ENCODE results near the gene PRSS22. TPM values are rescaled to one million over a fixed set of nuclear protein-coding genes. Genes with fewer than 3 reads are reported as not detected.
A peak's percentile ranks its signal among the peaks of the same experiment; 100 is the strongest.

The PRSS22 gene
- total RNA-seq, 1 donor: not detected

GRCh38 chr16:2835638-2836493, 22.1 kb downstream of the PRSS22 start:
- no peaks in the 10 kb centered on the region for H3K79me2 ChIP-seq (ENCODE audit: insufficient read depth, low read length)
- peak overlapping the region; percentile 75 for H3K4me2 ChIP-seq (ENCODE audit: insufficient read depth, low read length)
- H4K20me1 ChIP-seq (ENCODE audit: insufficient read depth, low read length): no peaks in the 10 kb centered on the region
- H3K4me3 ChIP-seq (ENCODE audit: insufficient read depth, low read length): peak overlapping the region; percentile 42
- H3K4me1 ChIP-seq (ENCODE audit: insufficient read depth, low read length): peaks cover 18% of the 10 kb centered on the region
- H3K27ac ChIP-seq (ENCODE audit: low read depth, low read length): peak overlapping the region; percentile 53
- no peaks in the 10 kb centered on the region for H3K36me3 ChIP-seq (ENCODE audit: insufficient read depth, low read length)
- H2AFZ ChIP-seq (ENCODE audit: low read length): no peak overlapping the region
- TF ChIP-seq, protein P1, sequence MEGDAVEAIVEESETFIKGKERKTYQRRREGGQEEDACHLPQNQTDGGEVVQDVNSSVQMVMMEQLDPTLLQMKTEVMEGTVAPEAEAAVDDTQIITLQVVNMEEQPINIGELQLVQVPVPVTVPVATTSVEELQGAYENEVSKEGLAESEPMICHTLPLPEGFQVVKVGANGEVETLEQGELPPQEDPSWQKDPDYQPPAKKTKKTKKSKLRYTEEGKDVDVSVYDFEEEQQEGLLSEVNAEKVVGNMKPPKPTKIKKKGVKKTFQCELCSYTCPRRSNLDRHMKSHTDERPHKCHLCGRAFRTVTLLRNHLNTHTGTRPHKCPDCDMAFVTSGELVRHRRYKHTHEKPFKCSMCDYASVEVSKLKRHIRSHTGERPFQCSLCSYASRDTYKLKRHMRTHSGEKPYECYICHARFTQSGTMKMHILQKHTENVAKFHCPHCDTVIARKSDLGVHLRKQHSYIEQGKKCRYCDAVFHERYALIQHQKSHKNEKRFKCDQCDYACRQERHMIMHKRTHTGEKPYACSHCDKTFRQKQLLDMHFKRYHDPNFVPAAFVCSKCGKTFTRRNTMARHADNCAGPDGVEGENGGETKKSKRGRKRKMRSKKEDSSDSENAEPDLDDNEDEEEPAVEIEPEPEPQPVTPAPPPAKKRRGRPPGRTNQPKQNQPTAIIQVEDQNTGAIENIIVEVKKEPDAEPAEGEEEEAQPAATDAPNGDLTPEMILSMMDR (IDR thresholded peaks at IDR 0.05; ENCODE audit: extremely low read depth, low read depth, low read length): no peak
- peak; percentile 96 for DNase-seq (ENCODE audit: insufficient read length, low spot score, missing footprints)
- H3K27me3 ChIP-seq (ENCODE audit: insufficient read depth, low read length): peaks cover 14% of the 10 kb centered on the region
- H3K9me3 ChIP-seq (ENCODE audit: low read depth, low read length): no peaks in the 10 kb centered on the region

GRCh38 chr16:2834968-2835367, 23.0 kb downstream of the PRSS22 start:
- Histone ChIP-seq H3K79me2 (ENCODE audit: insufficient read depth, low read length) (no peaks in the 10 kb centered on the region), H4K20me1 (ENCODE audit: insufficient read depth, low read length) (no peaks in the 10 kb centered on the region), H3K27me3 (ENCODE audit: insufficient read depth, low read length) (peaks cover 18% of the 10 kb centered on the region), H3K4me2 (ENCODE audit: insufficient read depth, low read length) (peak overlapping the region; percentile 75), H2AFZ (ENCODE audit: low read length) (no peak overlapping the region), H3K36me3 (ENCODE audit: insufficient read depth, low read length) (no peaks in the 10 kb centered on the region), H3K9me3 (ENCODE audit: low read depth, low read length) (no peaks in the 10 kb centered on the region), H3K4me3 (ENCODE audit: insufficient read depth, low read length) (no peak overlapping the region), H3K27ac (ENCODE audit: low read depth, low read length) (no peak overlapping the region), H3K4me1 (ENCODE audit: insufficient read depth, low read length) (peaks cover 24% of the 10 kb centered on the region)
- TF ChIP-seq, protein P1 (IDR thresholded peaks at IDR 0.05; ENCODE audit: extremely low read depth, low read depth, low read length): no peak
- no peak for DNase-seq (ENCODE audit: insufficient read length, low spot score, missing footprints)

DNA sequence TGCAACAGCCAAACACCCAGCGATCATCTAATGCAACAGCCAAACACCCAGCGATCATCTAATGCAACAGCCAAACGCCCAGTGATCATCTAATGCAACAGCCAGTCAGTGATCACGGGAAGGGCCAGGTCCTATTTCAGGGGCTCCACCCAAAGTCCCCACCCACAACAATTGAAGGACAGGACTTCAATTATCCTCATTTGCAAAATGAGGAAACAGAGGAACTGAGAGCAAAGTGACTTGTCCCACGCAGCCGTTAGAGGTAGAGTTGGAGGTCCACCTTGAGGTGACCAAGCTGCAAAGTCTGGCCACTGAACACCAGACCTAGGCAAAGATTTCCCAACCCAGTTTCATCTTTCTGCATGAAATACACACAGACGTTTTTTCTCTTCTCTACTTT, 24.2 kb downstream of the PRSS22 start:
- Histone ChIP-seq H2AFZ (ENCODE audit: low read length) (no peak overlapping the region), H3K4me1 (ENCODE audit: insufficient read depth, low read length) (peaks cover 23% of the 10 kb centered on the region), H3K79me2 (ENCODE audit: insufficient read depth, low read length) (no peaks in the 10 kb centered on the region), H3K4me2 (ENCODE audit: insufficient read depth, low read length) (no peak overlapping the region), H3K27ac (ENCODE audit: low read depth, low read length) (no peak overlapping the region), H3K4me3 (ENCODE audit: insufficient read depth, low read length) (no peak overlapping the region), H3K36me3 (ENCODE audit: insufficient read depth, low read length) (no peaks in the 10 kb centered on the region), H3K9me3 (ENCODE audit: low read depth, low read length) (no peaks in the 10 kb centered on the region), H3K27me3 (ENCODE audit: insufficient read depth, low read length) (peaks cover 18% of the 10 kb centered on the region), H4K20me1 (ENCODE audit: insufficient read depth, low read length) (no peaks in the 10 kb centered on the region)
- no peak for DNase-seq (ENCODE audit: insufficient read length, low spot score, missing footprints)
- TF ChIP-seq, protein P1 (IDR thresholded peaks at IDR 0.05; ENCODE audit: extremely low read depth, low read depth, low read length): no peak

- Histone ChIP-seq H2AFZ (ENCODE audit: low read length) (no peak overlapping the region), H3K36me3 (ENCODE audit: insufficient read depth, low read length) (no peaks in the 10 kb centered on the region), H3K27ac (ENCODE audit: low read depth, low read length) (no peak overlapping the region), H3K4me3 (ENCODE audit: insufficient read depth, low read length) (no peak overlapping the region), H3K4me2 (ENCODE audit: insufficient read depth, low read length) (no peak overlapping the region), H3K4me1 (ENCODE audit: insufficient read depth, low read length) (peaks cover 21% of the 10 kb centered on the region), H3K9me3 (ENCODE audit: low read depth, low read length) (no peaks in the 10 kb centered on the region), H3K27me3 (ENCODE audit: insufficient read depth, low read length) (peaks cover 41% of the 10 kb centered on the region), H3K79me2 (ENCODE audit: insufficient read depth, low read length) (no peaks in the 10 kb centered on the region), H4K20me1 (ENCODE audit: insufficient read depth, low read length) (no peaks in the 10 kb centered on the region)
- TF ChIP-seq, protein P1 (IDR thresholded peaks at IDR 0.05; ENCODE audit: extremely low read depth, low read depth, low read length): no peak
- peak; percentile 44 for DNase-seq (ENCODE audit: insufficient read length, low spot score, missing footprints)
Observed at GRCh38 chr16:2831203-2831602, 26.8 kb downstream of the PRSS22 start.

All from osteoblast (primary cell).